Effector CD4-positive, alpha-beta T cell (primary cell): Measurements from ENCODE around the gene PCBP3.
"Not testable (repeated sequence)": the region's sequence is repeated elsewhere in the genome, so short reads cannot be mapped to it uniquely, and the experiment has no call there.

Experiments used
- DNase-seq: peaks from one replicate; pipeline ENCODE4 v3.0.0-alpha.2; 2020

The PCBP3 gene

DNA sequence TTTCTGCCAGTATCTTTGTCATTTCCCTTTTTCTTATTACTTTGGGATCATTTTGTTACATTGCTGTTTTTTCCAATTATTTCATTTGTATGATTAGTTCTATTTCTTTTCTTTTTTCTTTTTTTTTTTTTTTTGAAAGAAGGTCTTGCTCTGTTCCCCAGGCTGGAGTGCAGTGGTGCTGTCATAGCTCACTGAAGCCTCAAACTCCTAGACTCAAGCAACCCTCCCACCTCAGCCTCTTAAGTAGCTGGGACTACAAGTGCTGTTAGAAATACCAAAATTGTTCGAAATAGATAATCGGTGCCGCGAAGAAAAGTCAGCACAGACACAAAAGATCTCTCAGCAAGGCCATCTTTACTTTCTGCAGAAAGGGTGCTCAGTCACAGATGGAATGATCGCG lies 311.4 kb downstream of the PCBP3 start:
- DNase-seq, result no peak

DNA sequence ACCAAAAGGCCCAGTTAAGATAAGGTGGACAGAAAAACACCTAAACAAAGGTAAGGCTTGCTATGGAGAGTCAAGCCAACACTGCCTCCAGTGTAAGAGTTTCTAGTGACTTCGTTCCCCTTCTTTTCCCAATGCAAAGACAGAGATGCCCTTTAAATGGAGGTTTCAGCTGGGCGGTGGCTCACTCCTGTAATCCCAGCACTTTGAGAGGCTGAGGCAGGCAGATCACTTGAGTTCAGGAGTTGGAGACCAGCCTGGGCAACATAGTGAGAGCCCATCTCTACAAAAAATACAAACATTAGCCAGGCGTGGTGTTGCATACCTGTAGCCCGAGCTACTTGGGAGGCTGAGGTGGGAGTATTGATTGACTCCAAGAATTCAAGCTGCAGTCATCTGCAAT lies 314.0 kb downstream of the PCBP3 start:
- no peak for DNase-seq

DNA sequence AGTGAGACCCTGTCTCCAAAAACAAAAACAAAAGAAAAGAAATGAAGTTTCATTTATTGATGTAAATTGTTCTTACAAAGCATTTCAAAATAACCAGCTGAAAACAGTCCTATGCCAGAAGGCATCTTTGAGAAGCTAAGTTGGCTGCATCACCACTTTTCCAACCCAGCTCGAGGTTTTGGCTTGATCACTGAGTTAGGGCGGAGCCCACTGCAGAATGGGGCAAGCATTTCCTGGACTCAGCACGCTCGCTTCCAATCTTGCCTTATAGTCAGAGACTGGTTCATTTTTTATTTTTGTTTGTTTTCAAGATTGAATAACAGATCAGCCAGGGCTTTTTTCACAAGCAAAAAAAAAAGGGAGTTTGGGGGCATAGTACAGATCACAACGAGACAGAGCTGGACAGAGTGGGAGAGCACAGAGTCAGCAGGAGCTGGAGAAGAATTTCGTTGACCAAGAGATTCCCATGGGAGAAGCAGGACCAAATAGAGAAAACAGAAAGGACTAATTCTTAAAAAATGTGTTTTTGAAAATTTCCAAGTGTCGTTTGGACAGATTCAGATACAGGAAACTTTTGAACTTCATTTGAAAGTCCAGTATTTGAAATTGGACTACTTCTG lies 314.6 kb downstream of the PCBP3 start:
- no peak for DNase-seq

DNA sequence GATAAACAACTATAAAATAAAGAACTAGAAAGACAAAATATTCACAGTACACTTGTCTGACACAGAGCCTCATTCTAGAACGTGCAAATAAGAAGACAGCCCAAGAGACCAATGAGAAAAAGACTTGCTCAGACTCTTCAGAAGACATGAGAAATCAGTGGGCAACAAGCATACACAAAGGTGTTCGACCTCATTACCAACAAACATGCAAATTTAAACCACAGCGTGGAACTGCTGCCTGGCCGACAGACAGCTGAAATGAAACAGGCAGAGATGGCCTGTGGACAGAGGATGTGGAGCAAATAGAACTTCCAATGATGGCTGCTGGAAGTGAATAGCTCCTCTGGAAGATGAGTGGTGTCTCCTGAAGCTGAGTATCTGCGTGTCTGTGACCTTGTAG lies 315.7 kb downstream of the PCBP3 start:
- no peak for DNase-seq

DNA sequence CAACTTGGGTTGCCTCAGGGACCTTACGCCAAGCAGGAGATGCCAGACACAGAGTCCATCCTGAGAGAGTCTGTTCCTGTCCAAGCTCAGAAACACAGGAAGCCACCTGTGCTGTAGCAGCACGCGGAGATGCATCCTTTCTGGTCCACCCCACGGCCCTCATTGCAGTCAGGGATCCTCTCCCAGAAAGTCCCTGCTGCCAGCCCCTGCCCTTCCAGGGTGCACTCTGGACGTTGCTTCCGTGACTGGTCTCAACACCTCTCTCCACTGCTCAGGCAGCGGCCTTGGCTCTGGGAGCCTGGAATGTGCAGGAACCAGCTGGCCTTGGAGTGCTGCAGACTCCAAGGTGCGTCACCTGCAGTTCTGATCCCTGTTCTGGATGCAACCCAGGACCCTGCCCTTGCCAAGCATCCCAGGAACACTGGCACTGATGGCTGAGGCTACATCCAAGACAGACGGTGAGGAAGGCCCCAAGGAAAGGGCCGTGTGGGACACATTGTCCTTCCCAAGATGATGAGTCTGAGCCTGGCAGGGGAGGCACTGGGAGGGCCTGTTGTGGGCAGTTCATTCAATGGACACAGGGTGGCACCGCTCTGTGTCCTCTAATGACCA lies 316.4 kb downstream of the PCBP3 start:
- DNase-seq, result no peak

DNA sequence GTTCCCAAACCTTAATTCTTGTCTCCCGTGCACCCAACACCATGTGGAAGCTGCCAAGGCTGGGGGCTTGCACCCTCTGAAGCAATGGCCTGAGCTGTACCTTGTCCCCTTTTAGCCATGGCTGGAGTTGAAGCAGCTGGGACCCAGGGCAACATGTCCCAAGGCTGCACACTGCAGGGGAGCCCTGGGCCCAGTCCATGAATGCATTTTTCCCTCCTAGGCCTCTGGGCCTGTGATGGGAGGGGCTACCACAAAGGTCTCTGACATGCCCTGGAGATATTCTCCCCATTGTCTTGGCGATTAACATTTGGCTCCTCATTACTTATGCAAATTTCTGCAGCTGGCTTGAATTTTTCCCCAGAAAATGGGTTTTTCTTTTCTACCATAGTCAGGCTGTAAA lies 317.9 kb downstream of the PCBP3 start:
- not testable (repeated sequence) for DNase-seq

DNA sequence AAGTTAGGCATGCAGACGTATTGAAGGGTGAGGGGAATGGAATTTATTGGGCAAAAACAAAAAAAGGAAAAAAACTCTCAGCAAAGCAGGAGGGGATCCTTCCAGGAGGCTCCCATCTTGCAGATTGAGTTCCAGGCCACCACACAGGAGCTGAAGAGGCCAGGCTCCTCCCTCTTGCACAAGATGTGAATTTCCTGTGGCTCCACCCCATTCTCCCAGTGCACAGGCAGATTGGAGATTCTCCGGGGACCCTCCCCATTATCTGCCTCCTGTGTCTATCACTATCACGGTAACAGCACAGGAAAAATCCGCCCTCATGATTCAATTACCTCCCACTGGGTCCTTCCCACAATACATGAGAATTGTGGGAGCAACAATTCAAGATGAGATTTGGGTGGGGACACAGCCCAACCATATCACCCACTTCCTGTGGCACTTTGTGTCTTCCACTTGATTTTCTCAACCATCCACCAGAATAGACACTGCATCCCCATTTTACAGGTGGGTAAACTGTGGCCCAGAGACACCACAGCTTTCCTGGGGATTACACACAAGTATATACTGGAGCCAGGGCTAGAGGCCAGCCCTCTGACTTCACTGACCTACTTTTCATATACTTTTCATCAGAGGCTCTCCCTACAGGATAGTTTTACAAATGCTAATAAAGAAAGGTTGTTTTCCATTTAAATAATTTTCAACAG lies 319.2 kb downstream of the PCBP3 start:
- DNase-seq, result no peak

DNA sequence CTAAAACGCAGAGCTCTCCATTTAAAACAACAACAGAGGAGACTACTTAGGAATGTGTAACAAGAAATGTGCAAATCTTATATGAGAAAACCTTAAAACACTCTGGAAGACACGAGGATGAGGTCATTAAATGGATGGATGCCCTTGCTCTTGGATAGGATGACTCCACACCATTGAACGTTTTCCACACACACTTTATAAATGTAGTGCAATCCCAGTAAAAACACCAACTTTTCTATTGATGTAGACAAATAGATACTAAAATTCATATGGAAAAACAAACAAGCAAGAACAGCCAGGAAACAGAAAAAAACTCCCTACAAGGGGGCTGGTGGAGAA lies 319.7 kb downstream of the PCBP3 start:
- DNase-seq, result no peak

DNA sequence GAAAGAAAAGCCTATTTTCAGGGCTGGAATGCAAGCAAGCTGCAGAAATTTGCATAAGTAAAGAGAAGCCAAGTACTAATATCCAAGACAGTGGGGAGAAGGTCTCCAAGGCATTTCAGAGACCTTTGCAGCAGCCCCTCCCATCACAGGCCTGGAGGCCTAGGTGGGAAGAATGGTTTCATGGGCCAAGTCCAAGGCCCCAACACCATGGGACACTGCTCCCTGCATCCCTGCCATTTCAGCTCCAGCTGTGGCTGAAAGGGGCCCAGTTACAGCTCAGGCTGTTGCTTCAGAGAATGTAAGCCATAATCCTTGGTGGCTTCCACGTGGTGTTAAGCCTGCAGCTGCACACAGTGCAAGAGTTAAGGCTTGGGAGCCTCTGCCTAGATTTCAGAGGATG lies 321.1 kb downstream of the PCBP3 start:
- no peak for DNase-seq

DNA sequence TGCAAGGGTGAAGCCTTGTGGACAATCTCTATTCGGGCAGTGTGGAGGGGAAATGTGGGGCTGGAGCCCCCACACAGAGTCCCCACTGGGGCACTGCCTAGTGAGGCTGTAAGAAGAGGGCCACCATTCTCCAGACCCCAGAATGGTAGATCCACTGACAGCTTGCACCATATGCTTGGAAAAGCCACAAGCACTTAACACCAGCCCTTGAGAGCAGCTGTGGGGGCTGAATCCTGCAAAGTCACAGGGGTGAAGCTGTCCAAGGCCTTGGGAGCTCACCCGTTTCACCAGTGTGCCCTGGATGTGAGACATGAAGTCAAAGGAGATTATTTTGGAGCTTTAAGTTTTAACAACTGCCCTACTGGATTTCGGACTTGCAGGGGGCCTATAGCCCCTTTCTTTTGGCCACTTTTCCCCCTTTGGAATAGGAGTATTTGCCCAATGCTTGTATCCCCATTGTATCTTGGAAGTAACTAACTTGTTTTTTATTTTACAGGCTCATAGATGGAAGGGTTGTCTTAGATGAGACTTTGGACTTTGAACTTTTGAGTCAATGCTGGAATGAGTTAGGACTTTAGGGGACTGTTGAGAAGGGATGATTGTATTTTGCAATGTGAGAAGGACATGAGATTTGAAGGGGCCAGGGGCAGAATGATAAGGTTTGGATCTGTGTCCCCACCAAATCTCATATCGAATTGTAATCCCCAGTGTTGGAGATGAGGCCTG lies 321.7 kb downstream of the PCBP3 start:
- no peak for DNase-seq

DNA sequence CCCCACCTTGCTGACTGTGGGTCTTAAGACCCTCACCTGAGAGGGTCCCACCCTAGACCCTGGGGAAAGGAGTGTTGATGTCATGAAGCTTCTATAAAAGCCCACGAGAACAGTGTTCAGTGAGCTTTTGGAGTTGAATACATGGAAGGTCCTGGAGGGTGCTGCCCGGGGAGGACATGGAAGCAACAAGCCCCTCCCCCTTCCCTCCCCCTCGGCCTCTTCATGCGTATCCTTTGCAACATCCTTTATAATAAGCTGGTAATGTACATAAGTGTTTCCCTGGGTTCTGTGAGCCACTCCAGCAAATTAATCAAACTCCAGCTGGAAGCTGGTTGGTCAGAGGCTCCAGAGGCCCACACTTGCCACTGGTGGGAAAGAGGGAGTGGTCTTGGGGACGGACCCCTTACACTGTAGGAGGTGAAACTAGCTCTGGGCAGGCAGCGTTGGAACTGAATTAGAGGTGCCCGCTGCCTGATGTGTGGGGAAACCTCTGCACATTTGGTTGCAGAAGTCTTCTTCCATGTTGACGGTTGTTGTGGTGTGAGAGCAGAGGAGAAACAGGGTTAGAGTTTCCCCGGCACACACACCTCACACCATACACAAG lies 323.4 kb downstream of the PCBP3 start:
- DNase-seq, result no peak

DNA sequence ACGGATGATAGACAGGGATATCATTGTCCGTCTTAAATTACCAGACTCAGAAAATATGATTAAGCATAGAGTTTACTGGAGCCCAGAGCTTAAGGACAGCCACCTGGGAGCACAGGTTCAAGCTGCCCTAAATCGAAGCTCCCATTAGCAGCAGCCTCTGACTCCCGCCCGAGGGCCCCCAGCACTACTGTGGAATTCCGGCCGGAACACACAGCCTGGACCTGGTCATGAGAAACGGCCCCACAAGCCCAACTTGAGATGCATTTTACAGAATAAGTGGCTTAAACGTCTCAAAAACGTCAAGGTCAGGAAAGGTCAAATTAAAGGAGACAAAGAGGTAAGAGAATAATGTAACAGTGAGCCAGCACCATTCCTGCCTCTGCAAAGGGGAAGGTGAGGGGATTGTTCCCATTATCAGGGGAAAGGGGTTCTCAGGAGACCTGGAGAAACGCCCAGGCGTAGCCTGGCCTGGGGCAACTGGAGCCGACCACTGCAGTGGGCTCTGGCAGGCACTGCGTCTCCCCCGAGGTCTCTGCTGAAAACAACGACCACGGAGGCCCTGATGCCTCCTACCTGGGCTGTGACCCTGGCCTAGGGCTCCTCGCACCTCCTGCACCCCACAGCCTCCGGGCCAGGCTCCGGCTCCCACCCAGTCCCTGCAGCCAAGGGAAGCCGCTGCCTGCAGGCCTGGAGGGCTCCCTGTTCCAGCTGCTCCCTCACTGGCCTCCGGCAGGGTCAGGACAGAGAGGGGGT lies 326.6 kb downstream of the PCBP3 start:
- no peak for DNase-seq

DNA sequence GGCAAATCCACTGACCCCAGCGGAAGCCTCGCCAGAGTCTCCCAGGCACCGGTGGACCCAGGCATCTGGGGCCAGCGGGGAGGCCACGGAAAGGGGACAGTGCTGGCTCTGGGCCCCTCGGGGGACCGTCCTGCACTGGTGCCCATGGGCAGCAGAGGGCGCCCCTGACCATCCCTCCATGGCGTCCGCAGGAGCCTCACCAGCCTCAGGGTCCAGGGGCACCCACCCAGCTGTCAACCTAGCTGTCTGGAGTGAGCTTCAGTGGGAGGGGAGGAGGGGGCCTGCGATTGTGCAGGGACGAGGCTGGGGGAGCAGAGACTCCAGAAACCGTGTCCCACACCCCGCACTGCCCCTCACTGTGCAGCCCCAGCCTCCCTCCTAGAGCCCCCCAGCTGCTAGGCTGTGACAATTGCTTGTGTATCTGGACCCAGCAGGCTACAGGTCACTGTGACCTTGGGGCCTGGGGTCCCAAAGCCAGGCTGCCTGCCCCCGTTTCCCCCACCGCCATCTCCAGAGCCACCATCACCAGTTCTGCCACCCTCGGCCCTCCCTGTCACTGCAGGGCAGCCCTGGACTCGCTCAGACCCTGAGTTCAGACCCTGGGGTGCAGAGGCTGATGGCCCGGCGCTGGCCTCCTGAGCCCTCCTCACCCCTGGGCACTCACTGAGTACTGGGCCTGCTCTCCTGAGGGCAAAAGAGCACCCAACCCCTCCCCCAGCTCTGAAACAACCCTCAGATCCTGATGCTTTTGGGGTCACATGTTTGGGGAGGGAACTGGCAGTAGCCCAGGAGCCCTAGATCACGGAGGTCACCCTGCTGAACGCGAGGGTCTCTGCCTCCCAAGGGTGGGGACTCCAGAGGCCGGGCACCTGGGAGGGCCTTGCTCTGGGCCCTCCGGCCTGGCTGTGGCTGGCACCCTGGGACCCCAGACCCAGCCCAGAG lies 327.4 kb downstream of the PCBP3 start:
- peak; percentile 31 for DNase-seq

DNA sequence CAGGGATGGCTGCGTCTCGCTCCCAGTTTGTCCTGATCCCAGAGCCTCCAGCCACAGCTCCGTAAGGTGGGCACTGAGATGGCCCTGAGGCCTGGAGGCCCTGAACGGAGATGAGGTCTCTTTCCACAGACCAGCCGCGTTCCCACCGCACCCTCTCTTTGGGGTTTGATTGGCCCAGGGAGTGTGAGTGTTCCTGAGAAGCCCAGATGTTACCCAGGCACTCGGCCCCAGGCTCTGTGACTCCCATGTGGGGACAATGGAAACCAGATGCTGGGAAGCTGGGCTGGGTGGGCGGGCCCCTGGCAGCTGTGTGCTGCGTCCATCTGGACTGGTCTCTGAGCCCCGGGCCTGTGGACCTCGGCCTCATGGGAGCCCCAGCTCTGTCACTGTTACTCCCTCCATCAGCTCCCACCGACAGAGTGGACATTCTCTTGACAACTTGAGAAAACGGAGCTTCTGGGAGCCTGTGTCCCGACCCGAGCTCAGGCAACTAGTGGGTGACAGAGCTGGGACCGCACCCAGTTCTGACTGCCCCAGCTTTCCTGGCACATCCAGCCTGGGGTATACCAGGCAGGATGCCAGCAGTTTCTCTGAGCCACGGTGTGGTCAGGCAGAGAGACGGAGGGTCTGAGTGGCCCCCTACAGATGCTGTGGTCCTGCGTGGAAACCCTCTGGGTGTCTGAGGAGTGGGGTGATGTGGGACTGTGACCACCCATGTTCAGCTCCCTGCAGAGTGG lies 328.3 kb downstream of the PCBP3 start:
- no peak for DNase-seq

DNA sequence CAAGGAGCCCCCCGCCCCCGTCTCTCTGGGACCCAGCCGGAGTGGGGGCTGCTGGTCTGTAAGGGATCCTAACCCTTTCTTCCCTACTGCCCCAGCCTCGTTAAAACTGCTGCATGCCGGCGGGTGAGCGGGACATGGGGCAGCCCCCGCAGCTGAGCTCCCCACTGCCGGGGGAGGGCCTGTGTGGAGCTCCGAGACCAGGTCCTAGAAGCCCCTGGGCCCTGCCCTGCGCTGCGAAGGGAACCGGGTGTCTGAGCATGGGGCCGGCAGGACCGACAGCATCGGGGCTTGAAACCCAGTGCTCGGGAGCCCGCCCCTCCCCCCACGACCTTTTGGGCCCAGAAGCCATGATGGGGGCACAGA lies 328.8 kb downstream of the PCBP3 start:
- DNase-seq, result no peak

DNA sequence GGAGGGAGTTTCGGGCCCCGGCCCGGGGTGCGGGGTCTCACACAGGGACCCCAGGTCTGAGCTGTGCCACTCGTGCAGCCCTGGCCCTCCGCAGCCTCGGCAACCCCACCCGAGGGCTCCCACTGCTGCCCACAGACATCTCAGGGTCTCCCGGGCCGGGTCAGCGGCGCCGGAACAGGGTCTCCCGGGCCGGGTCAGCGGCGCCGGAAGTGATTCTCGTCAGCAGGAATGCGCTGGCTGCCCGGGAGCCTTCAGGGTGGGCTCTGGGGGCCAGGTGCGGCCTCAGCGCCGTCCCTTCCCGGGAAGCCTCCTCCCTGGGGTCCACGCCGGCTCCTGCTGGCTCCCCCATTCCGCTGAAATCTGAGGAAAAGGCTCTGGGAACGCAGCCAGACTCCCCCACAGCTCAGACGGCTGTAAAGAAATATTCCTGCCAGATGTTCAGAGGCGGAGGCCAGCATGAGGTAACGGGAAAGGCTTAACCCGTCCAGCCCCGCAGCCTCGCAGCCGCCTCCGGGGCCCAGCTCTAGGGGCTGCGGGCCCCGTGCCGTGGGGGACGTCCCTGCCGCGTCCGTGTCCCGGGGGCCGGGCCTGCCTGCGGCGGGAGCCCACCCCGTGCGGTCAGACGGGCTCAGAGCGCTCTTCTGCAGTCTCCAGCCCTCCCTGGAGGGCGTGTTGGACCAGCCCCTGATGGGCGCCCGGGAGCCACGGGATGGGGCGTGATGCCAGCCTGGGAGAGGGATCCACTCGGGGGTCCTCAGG lies 329.4 kb downstream of the PCBP3 start:
- no peak for DNase-seq

DNA sequence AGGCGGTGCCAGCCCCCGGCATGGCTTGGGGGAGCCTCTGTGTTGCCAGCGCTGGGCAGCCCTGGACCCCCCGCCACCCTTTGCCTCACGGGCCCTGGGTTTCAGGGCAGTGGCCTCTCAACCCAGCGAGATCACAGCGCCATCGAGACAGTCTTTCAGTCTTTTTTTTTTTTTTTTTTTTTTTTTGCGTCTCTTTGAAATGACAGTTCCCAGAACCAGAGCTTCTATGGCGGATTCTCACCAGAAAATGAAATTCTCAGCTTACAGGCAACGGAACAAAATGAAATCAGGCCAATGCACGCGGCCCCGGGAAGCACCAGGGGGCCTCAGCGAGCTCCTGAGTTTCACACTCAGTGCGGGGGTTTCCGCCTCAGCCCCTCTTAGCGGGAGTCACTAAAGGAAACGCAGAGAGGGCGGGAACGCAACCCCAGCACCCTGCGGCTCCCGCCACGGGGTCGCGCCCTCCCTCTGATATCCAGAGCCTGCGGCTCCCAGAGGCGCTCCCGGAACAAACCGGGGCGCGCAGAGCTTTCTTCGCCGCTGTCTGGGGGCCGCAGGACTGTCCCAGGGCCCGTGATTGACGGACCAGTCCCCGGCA lies 330.0 kb downstream of the PCBP3 start:
- peak; percentile 71 for DNase-seq

DNA sequence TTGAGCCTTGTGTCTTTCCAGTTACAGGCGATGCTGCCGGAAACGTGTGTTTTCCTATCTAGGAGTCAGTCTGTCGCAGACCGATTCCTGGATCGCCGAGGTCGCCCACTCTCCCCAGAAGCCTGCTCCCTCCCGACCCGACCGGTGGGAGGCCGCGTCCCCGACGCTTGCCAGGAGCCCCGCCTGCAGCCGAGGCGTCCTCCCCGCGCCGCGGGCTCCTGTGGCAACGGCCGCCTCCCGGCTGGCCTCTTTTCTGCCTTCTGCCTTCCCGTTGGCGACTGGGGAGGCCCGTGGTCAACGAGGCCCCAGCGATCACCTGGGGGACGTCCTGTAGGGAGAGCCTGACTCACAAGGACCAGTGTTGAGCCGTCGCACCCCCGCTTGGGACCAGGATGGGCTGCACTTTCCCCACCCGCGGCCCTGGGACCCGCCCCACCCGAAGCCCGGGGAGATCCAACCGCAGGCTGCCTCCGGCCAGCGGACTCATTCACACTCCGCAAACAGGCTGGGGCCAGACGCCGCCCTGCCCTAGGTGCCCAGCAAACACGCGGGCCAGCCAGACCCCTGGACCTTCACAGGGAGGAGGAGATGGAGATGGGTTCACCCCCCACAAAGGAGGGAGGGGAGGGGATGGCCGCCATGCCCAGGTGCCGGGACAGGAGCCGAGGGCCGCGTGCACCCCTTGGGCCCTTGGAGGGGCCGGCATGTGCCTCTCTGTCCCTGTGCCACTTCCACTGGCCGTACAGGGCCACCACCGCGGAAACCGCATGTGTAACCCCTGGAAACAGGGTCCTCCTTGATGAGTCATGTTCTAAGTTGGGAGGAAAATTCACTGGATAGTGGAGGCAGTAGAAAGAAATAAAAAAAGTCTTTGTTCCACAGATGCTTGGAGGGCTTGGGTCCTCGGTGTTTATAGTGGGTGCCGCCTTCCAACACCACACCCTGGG lies 330.8 kb downstream of the PCBP3 start:
- DNase-seq, result no peak
